ENCODE results near the gene HCAR2. TPM values are rescaled to one million over a fixed set of nuclear protein-coding genes. Genes with fewer than 3 reads are reported as not detected.
A peak's percentile ranks its signal among the peaks of the same experiment; 100 is the strongest.

The HCAR2 gene
- total and polyA plus RNA-seq, 2 of the 13 experiments (the other 11 are each of a cell fraction or from before 2014, with no cell fraction given) = 0.09 to 5.6 TPM

DNA sequence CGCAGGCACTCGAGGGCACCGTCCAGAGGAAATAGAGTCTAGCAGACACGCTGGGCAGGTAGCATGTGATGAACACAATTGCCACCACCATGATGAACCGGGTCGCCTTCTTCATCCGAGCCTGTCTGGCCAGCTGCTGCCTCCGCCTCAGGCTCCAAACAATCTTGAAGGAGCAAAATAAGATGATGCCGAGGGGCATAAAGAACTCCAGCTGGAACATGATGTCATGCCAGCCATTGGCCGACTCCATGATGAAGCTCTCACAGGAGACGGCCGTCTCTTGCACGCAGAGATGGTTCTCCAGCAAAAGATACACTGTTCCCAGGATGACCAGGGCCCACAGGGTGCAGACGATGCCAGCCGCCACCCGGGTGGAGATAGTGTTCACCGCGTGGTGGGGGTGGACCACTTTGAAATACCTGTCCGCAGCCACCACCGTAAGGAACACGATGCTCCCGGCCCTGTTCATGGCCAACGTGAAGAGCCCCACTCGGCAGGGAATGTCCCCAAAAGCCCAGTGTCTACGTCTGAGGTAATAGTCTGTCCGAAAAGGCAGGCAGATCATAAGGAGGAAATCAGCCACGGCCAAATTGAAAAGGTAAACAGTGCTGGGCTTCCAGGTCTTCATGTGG lies 26.5 kb upstream of the HCAR2 start (continued):
- TF ChIP-seq, protein P1, sequence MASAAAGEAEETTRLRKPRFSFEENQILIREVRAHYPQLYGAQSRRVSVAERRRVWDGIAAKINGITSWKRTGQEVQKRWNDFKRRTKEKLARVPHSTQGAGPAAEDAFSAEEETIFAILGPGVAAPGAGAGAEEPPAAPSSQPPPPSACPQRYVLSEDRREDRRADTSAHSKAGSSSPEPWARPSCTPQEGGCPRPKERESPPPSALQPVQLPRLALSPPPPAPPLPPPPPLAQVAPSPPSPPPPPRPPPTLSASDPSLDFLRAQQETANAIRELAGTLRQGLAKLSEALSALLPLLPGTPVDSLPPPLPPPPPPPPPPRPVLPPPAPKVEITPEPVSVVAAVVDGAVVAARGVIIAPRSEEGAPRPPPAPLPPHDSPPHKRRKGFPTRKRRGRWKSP (CRISPR knock-in tag; IDR thresholded peaks at IDR 0.05) = no peak
- TF ChIP-seq, protein P2, sequence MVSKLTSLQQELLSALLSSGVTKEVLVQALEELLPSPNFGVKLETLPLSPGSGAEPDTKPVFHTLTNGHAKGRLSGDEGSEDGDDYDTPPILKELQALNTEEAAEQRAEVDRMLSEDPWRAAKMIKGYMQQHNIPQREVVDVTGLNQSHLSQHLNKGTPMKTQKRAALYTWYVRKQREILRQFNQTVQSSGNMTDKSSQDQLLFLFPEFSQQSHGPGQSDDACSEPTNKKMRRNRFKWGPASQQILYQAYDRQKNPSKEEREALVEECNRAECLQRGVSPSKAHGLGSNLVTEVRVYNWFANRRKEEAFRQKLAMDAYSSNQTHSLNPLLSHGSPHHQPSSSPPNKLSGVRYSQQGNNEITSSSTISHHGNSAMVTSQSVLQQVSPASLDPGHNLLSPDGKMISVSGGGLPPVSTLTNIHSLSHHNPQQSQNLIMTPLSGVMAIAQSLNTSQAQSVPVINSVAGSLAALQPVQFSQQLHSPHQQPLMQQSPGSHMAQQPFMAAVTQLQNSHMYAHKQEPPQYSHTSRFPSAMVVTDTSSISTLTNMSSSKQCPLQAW (CRISPR knock-in tag; IDR thresholded peaks at IDR 0.05) = peak; percentile 46; the same call in 1 of the 2 replicates
- no peak for TF ChIP-seq CAMTA2 (CRISPR knock-in tag; IDR thresholded peaks at IDR 0.05; ENCODE audit: borderline replicate concordance)
- no peak for TF ChIP-seq STAT5B (CRISPR knock-in tag; IDR thresholded peaks at IDR 0.05)
- TF ChIP-seq MYC (CRISPR knock-in tag; IDR thresholded peaks at IDR 0.05; ENCODE audit: borderline replicate concordance) = no peak
- TF ChIP-seq, protein P3, sequence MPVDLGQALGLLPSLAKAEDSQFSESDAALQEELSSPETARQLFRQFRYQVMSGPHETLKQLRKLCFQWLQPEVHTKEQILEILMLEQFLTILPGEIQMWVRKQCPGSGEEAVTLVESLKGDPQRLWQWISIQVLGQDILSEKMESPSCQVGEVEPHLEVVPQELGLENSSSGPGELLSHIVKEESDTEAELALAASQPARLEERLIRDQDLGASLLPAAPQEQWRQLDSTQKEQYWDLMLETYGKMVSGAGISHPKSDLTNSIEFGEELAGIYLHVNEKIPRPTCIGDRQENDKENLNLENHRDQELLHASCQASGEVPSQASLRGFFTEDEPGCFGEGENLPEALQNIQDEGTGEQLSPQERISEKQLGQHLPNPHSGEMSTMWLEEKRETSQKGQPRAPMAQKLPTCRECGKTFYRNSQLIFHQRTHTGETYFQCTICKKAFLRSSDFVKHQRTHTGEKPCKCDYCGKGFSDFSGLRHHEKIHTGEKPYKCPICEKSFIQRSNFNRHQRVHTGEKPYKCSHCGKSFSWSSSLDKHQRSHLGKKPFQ (CRISPR knock-in tag; IDR thresholded peaks at IDR 0.05; ENCODE audit: insufficient replicate concordance) = no peak
- no peak for TF ChIP-seq ZNF570 (CRISPR knock-in tag; IDR thresholded peaks at IDR 0.05; ENCODE audit: borderline replicate concordance)
- TF ChIP-seq, protein P4, sequence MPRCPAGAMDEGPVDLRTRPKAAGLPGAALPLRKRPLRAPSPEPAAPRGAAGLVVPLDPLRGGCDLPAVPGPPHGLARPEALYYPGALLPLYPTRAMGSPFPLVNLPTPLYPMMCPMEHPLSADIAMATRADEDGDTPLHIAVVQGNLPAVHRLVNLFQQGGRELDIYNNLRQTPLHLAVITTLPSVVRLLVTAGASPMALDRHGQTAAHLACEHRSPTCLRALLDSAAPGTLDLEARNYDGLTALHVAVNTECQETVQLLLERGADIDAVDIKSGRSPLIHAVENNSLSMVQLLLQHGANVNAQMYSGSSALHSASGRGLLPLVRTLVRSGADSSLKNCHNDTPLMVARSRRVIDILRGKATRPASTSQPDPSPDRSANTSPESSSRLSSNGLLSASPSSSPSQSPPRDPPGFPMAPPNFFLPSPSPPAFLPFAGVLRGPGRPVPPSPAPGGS (CRISPR knock-in tag; IDR thresholded peaks at IDR 0.05) = 0 out of 2 replicates have a peak, but pooled peaks have one; percentile 12
- TF ChIP-seq, protein P5, sequence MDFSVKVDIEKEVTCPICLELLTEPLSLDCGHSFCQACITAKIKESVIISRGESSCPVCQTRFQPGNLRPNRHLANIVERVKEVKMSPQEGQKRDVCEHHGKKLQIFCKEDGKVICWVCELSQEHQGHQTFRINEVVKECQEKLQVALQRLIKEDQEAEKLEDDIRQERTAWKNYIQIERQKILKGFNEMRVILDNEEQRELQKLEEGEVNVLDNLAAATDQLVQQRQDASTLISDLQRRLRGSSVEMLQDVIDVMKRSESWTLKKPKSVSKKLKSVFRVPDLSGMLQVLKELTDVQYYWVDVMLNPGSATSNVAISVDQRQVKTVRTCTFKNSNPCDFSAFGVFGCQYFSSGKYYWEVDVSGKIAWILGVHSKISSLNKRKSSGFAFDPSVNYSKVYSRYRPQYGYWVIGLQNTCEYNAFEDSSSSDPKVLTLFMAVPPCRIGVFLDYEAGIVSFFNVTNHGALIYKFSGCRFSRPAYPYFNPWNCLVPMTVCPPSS (IDR thresholded peaks at IDR 0.05) = no peak
- 0 out of 2 replicates have a peak, but pooled peaks have one; percentile 28 for TF ChIP-seq FOXC1 (CRISPR knock-in tag; IDR thresholded peaks at IDR 0.05; ENCODE audit: borderline replicate concordance)
- TF ChIP-seq ZNF326 (CRISPR knock-in tag; IDR thresholded peaks at IDR 0.05; ENCODE audit: borderline replicate concordance) = no peak
- TF ChIP-seq SCMH1 (CRISPR knock-in tag; IDR thresholded peaks at IDR 0.05; ENCODE audit: borderline replicate concordance) = no peak
- TF ChIP-seq, protein P6, sequence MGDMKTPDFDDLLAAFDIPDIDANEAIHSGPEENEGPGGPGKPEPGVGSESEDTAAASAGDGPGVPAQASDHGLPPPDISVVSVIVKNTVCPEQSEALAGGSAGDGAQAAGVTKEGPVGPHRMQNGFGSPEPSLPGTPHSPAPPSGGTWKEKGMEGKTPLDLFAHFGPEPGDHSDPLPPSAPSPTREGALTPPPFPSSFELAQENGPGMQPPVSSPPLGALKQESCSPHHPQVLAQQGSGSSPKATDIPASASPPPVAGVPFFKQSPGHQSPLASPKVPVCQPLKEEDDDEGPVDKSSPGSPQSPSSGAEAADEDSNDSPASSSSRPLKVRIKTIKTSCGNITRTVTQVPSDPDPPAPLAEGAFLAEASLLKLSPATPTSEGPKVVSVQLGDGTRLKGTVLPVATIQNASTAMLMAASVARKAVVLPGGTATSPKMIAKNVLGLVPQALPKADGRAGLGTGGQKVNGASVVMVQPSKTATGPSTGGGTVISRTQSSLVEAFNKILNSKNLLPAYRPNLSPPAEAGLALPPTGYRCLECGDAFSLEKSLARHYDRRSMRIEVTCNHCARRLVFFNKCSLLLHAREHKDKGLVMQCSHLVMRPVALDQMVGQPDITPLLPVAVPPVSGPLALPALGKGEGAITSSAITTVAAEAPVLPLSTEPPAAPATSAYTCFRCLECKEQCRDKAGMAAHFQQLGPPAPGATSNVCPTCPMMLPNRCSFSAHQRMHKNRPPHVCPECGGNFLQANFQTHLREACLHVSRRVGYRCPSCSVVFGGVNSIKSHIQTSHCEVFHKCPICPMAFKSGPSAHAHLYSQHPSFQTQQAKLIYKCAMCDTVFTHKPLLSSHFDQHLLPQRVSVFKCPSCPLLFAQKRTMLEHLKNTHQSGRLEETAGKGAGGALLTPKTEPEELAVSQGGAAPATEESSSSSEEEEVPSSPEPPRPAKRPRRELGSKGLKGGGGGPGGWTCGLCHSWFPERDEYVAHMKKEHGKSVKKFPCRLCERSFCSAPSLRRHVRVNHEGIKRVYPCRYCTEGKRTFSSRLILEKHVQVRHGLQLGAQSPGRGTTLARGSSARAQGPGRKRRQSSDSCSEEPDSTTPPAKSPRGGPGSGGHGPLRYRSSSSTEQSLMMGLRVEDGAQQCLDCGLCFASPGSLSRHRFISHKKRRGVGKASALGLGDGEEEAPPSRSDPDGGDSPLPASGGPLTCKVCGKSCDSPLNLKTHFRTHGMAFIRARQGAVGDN (CRISPR knock-in tag; IDR thresholded peaks at IDR 0.05) = peak; percentile 64; the same call in 1 of the 2 replicates
- no peak for TF ChIP-seq ZNF343 (CRISPR knock-in tag; IDR thresholded peaks at IDR 0.05)
